Panc1 (cell line): ENCODE data around the gene PARP16. TPM values are rescaled to one million over a fixed set of nuclear protein-coding genes. Genes with fewer than 3 reads are reported as not detected.

Experiments
- ATAC-seq: fragments of 200-7000 bp; cut with Tn5 transposase; 2 replicates; pipeline ENCODE4 v1.9.1; 2020; ENCODE audit warnings: mild to moderate bottlenecking, moderate library complexity
- BruUV-seq: library from RNA; stranded (reverse); fragments of 400-500 nt; replicated peaks from 2 replicates; lab custom pipeline; 2021; lab: Mats Ljungman, UMichigan
- CTCF ChIA-PET: fragments of 300-600 bp; sonication (Branson Sonifier 250); formaldehyde crosslinking; loops from one replicate; lab custom pipeline; 2022; ENCODE audit warnings: antibody characterized with exemption; lab: Charles Lee
- POLR2A ChIA-PET: fragments of 300-600 bp; sonication (Branson Sonifier 250); formaldehyde crosslinking; loops from one replicate; lab custom pipeline; 2022; ENCODE audit warnings: antibody characterized with exemption; lab: Charles Lee
- DNase-seq: peaks from one replicate; pipeline ENCODE4 v3.0.0-alpha.2; 2010; ENCODE audit warnings: low read depth, low spot score
- H3K27ac ChIP-seq: 2 replicates; pipeline ENCODE4 v1.5.1; 2011; ENCODE audit warnings: mild to moderate bottlenecking, low read length, inconsistent platforms
- H3K27me3 ChIP-seq: fragments of 200-500 bp; sonication (Bioruptor generic); 2 replicates; pipeline ENCODE4 v1.6.0; 2014; ENCODE audit warnings: low read length, inconsistent platforms; ENCODE audit not compliant: control insufficient read depth, insufficient read depth
- H3K36me3 ChIP-seq: fragments of 200-500 bp; sonication (Bioruptor generic); 2 replicates; pipeline ENCODE4 v1.5.1; 2014; ENCODE audit warnings: inconsistent platforms, mild to moderate bottlenecking, low read length, moderate library complexity; ENCODE audit not compliant: control insufficient read depth, insufficient read depth
- H3K4me1 ChIP-seq: 2 replicates; pipeline ENCODE4 v1.5.1; 2011; ENCODE audit warnings: inconsistent platforms, mild to moderate bottlenecking, low read length, moderate library complexity; ENCODE audit not compliant: control insufficient read depth, insufficient read depth
- H3K4me3 ChIP-seq, 2 experiments: 2 replicates each; pipeline ENCODE4 v1.5.1; 2011 to 2012; ENCODE audit warnings: low read depth in 2 of 2, low read length in 2 of 2, mild to moderate bottlenecking in 2 of 2, inconsistent platforms in 1 of 2, moderate library complexity in 1 of 2
- H3K9me3 ChIP-seq: fragments of 200-500 bp; sonication (Bioruptor generic); 2 replicates; pipeline ENCODE4 v1.5.1; 2014; ENCODE audit warnings: low read depth, mild to moderate bottlenecking, inconsistent platforms, low read length, moderate library complexity; ENCODE audit not compliant: control insufficient read depth, insufficient read depth
- CTCF ChIP-seq: fragments of 450-650 bp; IDR thresholded peaks from 2 replicates; pipeline ENCODE4 v1.5.1; 2017; ENCODE audit warnings: mild to moderate bottlenecking
- POLR2AphosphoS5 ChIP-seq: IDR thresholded peaks from 2 replicates; pipeline ENCODE4 v1.6.1; 2012; ENCODE audit warnings: mild to moderate bottlenecking, low read depth, low read length, moderate library complexity
- REST ChIP-seq, 2 experiments: IDR thresholded peaks; 2 replicates each; pipeline ENCODE4 v1.6.1; 2011 to 2012; ENCODE audit warnings: low read depth in 2 of 2, control low read depth in 1 of 2, low read length in 1 of 2, mild to moderate bottlenecking in 1 of 2, moderate library complexity in 1 of 2; ENCODE audit not compliant: insufficient read depth in 1 of 2
- SIN3A ChIP-seq: IDR thresholded peaks from 2 replicates; pipeline ENCODE4 v1.6.1; 2012; ENCODE audit warnings: low read depth, mild to moderate bottlenecking, low read length, moderate library complexity, borderline replicate concordance; ENCODE audit not compliant: insufficient read depth
- TCF7L2 ChIP-seq: IDR thresholded peaks from 2 replicates; pipeline ENCODE4 v1.6.1; 2011; ENCODE audit warnings: mild to moderate bottlenecking, low read depth, low read length, inconsistent platforms
- in situ Hi-C: cut with HindIII; loops from 2 replicates; pipeline ENCODE4 v1.10.0; 2016; ENCODE audit warnings: low sequenced_read_pairs, low pct_unique_long_range_greater_than_20kb
- intact Hi-C: fragments of 100-400 bp; cut with micrococcal nuclease; formaldehyde crosslinking; loops from one replicate; pipeline ENCODE4 v1.10.0; 2022; ENCODE audit not compliant: unreplicated experiment
- total RNA-seq: library from RNA; stranded (reverse); gene quantifications from one replicate; pipeline ENCODE4 v1.2.1, GENCODE V29; 2021; ENCODE audit not compliant: unreplicated experiment

PARP16 gene
- total RNA-seq, 1 experiment from 2014 or later = 15.4 TPM

GRCh38 chr15:65298731-65299130, 12.0 kb upstream of the PARP16 start:
- ATAC-seq (no peak), DNase-seq (no peak)
- H3K4me1 ChIP-seq = peaks cover 12% of the 10 kb centered on the region
- peak overlapping the region; percentile 51 to 65 for H3K4me3 ChIP-seq
- BruUV-seq = no TSS peak
- H3K36me3 ChIP-seq = no peaks in the 10 kb centered on the region
- in situ Hi-C loops (no loop called here), intact Hi-C loops (loop anchor here (10.0 kb wide), 1 partner anchor 264 kb away; no protein-coding TSS in a partner anchor)
- H3K9me3 ChIP-seq = no peaks in the 10 kb centered on the region
- no peaks in the 10 kb centered on the region for H3K27me3 ChIP-seq
- CTCF ChIA-PET = interaction anchor here (0.5 kb wide), 1 partner anchor 1088 kb away, joined by 9 read pairs; the partner anchor contains the start of gene MAP2K1
- H3K27ac ChIP-seq = peak overlapping the region; percentile 87
- POLR2A ChIA-PET = no interaction called here
- TF ChIP-seq REST (IDR thresholded peaks at IDR 0.05; ENCODE audit: insufficient read depth in 1 of 2, low read depth in 2 of 2, low read length in 1 of 2) (no peak), CTCF (no peak), TCF7L2 (no peak), SIN3A (no peak), POLR2AphosphoS5 (no peak)

- no peak for TF ChIP-seq POLR2AphosphoS5
- no peak for TF ChIP-seq REST (IDR thresholded peaks at IDR 0.05; ENCODE audit: insufficient read depth in 1 of 2, low read depth in 2 of 2, low read length in 1 of 2)
- no peak for TF ChIP-seq TCF7L2
- no peak for TF ChIP-seq CTCF
- no peak for TF ChIP-seq SIN3A
- no TSS peak for BruUV-seq
- ATAC-seq (no peak), DNase-seq (no peak)
- no peak overlapping the region for H3K4me3 ChIP-seq
- CTCF ChIA-PET = no interaction called here
- peaks cover 3% of the 10 kb centered on the region; the same call in 1 of the 2 replicates for H3K4me1 ChIP-seq
- H3K27me3 ChIP-seq = no peaks in the 10 kb centered on the region
- POLR2A ChIA-PET = no interaction called here
- H3K9me3 ChIP-seq = no peaks in the 10 kb centered on the region
- intact Hi-C loops (loop anchor here (10.0 kb wide), 1 partner anchor 258 kb away; no protein-coding TSS in a partner anchor), in situ Hi-C loops (no loop called here)
- no peaks in the 10 kb centered on the region for H3K36me3 ChIP-seq
- H3K27ac ChIP-seq = no peak overlapping the region
Observed at GRCh38 chr15:65292938-65293518, 6.3 kb upstream of the PARP16 start.
